Measurements from ENCODE around the gene SPATS1. TPM values are rescaled to one million over a fixed set of nuclear protein-coding genes. Genes with fewer than 3 reads are reported as not detected.

SPATS1 gene
- total RNA-seq, 1 experiment from 2014 or later = not detected

DNA sequence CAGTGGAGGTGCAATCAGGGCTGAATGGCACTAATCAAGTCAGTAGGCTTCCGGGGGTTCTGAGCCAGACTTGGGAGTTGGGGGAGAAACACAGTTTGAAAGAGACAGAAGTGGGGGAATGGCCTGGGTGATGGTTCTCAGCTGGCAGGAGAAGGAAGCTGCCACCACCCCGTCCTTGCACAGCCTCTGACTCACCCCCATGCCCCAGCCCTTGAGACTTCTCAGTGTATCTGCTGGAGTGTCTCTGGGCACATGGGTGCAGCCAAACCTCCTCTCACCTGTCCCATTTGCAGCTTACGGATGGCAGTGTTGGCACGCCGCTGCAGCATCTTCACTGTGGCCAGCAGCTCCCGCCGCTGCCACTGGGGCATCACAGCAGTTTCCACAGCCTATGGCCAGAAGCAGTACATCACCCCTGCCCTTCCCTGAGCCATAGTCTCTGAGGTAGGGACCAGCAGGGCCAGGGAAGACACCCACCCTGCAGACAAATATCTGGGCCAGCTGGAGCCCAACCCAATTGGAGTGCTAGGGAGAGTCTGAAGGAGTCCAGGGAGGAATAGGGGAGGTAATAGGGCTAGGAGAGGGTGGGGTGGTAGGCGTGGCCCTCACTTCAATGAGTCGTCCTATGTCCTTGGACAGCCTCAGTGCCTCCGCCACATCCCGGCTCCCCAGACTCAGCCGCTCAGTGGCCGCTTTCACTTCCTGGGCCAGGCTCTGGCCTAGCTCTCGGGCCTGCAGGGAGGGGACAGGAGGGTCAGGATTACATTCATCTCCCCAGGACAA lies 40.5 kb upstream of the SPATS1 start (continued):
- no peak for TF ChIP-seq ZNF532 (CRISPR knock-in tag; IDR thresholded peaks at IDR 0.05; ENCODE audit: borderline replicate concordance)
- no peak for TF ChIP-seq NR2C2 (CRISPR knock-in tag; IDR thresholded peaks at IDR 0.05)
- TF ChIP-seq, protein P1, sequence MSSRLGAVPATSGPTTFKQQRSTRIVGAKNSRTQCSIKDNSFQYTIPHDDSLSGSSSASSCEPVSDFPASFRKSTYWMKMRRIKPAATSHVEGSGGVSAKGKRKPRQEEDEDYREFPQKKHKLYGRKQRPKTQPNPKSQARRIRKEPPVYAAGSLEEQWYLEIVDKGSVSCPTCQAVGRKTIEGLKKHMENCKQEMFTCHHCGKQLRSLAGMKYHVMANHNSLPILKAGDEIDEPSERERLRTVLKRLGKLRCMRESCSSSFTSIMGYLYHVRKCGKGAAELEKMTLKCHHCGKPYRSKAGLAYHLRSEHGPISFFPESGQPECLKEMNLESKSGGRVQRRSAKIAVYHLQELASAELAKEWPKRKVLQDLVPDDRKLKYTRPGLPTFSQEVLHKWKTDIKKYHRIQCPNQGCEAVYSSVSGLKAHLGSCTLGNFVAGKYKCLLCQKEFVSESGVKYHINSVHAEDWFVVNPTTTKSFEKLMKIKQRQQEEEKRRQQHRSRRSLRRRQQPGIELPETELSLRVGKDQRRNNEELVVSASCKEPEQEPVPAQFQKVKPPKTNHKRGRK (CRISPR knock-in tag; IDR thresholded peaks at IDR 0.05; ENCODE audit: borderline replicate concordance) = no peak
- TF ChIP-seq ZNF423 (CRISPR knock-in tag; IDR thresholded peaks at IDR 0.05) = no peak

DNA sequence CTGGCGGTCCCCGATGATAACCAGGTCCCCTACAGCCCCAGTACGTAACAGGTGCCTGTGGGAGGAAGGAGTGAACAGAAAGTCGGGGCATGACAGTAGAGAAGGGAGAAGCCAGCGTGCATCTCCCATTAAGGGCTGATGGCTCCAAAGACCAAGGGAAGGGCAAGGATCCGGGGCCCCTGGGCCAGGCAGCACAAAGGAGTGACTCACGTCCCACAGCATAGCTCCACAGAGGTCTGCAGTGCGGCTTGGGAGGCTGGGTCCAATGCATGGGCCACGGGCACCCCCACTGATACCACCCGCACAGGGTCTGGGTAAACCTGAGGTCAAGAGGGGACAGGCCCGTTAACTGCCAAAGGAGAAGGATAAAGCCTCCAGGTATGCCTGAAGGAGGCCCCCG lies 39.6 kb upstream of the SPATS1 start:
- peaks cover 6% of the 10 kb centered on the region for H3K27me3 Mint-ChIP-seq (ENCODE audit: low read depth)
- CTCF ChIA-PET = interaction anchor here (3.5 to 5.3 kb wide), 2 partner anchors 10 to 34 kb away, joined by 16 to 109 read pairs; partner anchors contain the start of genes AARS2 and TMEM151B
- POLR2A ChIA-PET = no interaction called here
- ATAC-seq (no peak), DNase-seq (ENCODE audit: low spot score) (no peak)
- no peaks in the 10 kb centered on the region for H3K9me3 Mint-ChIP-seq
- H3K4me1 Mint-ChIP-seq = 0 out of 2 replicates have a peak, but pooled peaks cover 6% of the 10 kb centered on the region
- H3K36me3 Mint-ChIP-seq = peaks cover 55% of the 10 kb centered on the region
- no peak overlapping the region for H3K27ac Mint-ChIP-seq
- H3K4me3 Mint-ChIP-seq = no peak overlapping the region
- TF ChIP-seq CBFB (CRISPR knock-in tag; IDR thresholded peaks at IDR 0.05; ENCODE audit: low read depth) (no peak), ZNF219 (CRISPR knock-in tag; IDR thresholded peaks at IDR 0.05; ENCODE audit: borderline replicate concordance) (no peak), ZSCAN18 (CRISPR knock-in tag; IDR thresholded peaks at IDR 0.05) (no peak), CTCF (IDR thresholded peaks at IDR 0.05) (no peak), ZNF263 (CRISPR knock-in tag; IDR thresholded peaks at IDR 0.05; ENCODE audit: low read depth) (no peak), GABPB1 (CRISPR knock-in tag; IDR thresholded peaks at IDR 0.05) (no peak), TEAD1 (CRISPR knock-in tag; IDR thresholded peaks at IDR 0.05) (no peak), ZNF671 (CRISPR knock-in tag; IDR thresholded peaks at IDR 0.05) (no peak), ZMAT4 (CRISPR knock-in tag; IDR thresholded peaks at IDR 0.05) (no peak), SMAD3 (CRISPR knock-in tag; IDR thresholded peaks at IDR 0.05; ENCODE audit: borderline replicate concordance) (no peak)
- TF ChIP-seq, protein P2, sequence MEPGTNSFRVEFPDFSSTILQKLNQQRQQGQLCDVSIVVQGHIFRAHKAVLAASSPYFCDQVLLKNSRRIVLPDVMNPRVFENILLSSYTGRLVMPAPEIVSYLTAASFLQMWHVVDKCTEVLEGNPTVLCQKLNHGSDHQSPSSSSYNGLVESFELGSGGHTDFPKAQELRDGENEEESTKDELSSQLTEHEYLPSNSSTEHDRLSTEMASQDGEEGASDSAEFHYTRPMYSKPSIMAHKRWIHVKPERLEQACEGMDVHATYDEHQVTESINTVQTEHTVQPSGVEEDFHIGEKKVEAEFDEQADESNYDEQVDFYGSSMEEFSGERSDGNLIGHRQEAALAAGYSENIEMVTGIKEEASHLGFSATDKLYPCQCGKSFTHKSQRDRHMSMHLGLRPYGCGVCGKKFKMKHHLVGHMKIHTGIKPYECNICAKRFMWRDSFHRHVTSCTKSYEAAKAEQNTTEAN (CRISPR knock-in tag; IDR thresholded peaks at IDR 0.05) = no peak
- TF ChIP-seq, protein P3, sequence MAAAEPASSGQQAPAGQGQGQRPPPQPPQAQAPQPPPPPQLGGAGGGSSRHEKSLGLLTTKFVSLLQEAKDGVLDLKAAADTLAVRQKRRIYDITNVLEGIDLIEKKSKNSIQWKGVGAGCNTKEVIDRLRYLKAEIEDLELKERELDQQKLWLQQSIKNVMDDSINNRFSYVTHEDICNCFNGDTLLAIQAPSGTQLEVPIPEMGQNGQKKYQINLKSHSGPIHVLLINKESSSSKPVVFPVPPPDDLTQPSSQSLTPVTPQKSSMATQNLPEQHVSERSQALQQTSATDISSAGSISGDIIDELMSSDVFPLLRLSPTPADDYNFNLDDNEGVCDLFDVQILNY (CRISPR knock-in tag; IDR thresholded peaks at IDR 0.05) = no peak
- TF ChIP-seq, protein P4, sequence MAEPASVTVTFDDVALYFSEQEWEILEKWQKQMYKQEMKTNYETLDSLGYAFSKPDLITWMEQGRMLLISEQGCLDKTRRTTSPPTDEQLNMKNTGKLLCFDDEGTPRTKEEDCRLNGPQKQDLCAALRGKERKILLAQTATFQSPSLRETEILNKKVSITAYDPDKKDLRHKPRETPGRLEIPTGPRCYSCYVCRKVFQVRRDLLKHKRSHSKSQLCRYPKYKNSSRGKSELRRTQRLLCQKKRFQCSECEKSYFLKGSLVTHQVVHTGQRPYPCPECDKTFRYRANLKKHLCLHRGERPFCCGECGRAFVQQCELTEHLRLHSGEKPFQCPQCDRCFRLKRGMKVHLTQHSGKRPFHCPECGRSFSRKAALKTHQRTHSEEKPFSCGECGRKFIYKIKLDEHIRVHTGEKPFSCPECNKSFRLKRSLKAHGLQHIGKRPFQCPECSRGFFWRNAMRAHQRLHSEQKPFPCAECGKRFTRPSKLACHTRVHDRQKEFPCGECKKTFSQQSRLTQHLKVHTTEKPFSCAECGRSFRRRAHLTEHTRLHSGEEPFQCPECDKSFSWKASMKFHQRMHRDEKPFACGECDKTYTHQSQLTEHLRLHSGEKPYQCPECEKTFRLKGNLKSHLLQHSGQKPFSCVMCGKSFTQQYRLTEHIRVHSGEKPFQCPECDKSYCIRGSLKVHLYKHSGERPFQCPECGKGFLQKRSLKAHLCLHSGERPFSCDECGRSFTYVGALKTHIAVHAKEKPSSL (CRISPR knock-in tag; conservative IDR thresholded peaks at IDR 0.05) = no peak
- TF ChIP-seq, protein P5, sequence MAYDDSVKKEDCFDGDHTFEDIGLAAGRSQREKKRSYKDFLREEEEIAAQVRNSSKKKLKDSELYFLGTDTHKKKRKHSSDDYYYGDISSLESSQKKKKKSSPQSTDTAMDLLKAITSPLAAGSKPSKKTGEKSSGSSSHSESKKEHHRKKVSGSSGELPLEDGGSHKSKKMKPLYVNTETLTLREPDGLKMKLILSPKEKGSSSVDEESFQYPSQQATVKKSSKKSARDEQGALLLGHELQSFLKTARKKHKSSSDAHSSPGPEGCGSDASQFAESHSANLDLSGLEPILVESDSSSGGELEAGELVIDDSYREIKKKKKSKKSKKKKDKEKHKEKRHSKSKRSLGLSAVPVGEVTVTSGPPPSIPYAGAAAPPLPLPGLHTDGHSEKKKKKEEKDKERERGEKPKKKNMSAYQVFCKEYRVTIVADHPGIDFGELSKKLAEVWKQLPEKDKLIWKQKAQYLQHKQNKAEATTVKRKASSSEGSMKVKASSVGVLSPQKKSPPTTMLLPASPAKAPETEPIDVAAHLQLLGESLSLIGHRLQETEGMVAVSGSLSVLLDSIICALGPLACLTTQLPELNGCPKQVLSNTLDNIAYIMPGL (CRISPR knock-in tag; IDR thresholded peaks at IDR 0.05) = no peak
